ENCODE results near the gene ENDOU. TPM values are rescaled to one million over a fixed set of nuclear protein-coding genes. Genes with fewer than 3 reads are reported as not detected.

ENDOU gene
- total RNA-seq, 4 donors from 2014 or later: 0.42 to 1.9 (median 0.75) TPM

DNA sequence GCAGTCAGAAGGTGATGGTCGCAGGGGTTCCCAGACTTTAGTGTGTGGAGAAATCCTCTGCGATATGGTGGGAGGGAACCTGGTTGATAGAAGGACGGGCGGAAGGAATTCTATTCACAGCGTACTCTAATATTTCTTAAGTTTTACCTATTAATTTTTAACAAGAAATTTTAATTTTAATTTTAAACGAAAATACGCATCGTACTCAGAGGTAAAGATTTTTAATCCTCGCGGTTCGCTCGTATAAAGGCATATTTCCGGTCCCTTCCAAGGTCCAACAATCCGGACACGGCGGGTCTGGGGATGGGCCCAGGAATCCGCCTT lies 47.4 kb upstream of the ENDOU start:
- ATAC-seq: no peak
- peak overlapping the region; percentile 95 to 97 for H3K4me3 ChIP-seq
- TF ChIP-seq EP300 (IDR thresholded peaks at IDR 0.05) (no peak), POLR2A (IDR thresholded peaks at IDR 0.05) (no peak), POLR2AphosphoS5 (IDR thresholded peaks at IDR 0.05) (no peak)
- TF ChIP-seq, protein P1, sequence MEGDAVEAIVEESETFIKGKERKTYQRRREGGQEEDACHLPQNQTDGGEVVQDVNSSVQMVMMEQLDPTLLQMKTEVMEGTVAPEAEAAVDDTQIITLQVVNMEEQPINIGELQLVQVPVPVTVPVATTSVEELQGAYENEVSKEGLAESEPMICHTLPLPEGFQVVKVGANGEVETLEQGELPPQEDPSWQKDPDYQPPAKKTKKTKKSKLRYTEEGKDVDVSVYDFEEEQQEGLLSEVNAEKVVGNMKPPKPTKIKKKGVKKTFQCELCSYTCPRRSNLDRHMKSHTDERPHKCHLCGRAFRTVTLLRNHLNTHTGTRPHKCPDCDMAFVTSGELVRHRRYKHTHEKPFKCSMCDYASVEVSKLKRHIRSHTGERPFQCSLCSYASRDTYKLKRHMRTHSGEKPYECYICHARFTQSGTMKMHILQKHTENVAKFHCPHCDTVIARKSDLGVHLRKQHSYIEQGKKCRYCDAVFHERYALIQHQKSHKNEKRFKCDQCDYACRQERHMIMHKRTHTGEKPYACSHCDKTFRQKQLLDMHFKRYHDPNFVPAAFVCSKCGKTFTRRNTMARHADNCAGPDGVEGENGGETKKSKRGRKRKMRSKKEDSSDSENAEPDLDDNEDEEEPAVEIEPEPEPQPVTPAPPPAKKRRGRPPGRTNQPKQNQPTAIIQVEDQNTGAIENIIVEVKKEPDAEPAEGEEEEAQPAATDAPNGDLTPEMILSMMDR (IDR thresholded peaks at IDR 0.05): no peak
- no peaks in the 10 kb centered on the region for H3K9me3 ChIP-seq
- peaks cover 6% of the 10 kb centered on the region for H3K27me3 ChIP-seq
- no peaks in the 10 kb centered on the region for H3K36me3 ChIP-seq
- H3K27ac ChIP-seq: peak overlapping the region in 3 of 4 donors; percentile 87 to 91 (median 91)
- peaks cover 10 to 64% (median 33%) of the 10 kb centered on the region in 3 donors for H3K4me1 ChIP-seq
- WGBS, 2 donors (ENCODE audit: low coverage in 1 of 2): 12 to 13% methylated on average over 13 to 17 of the region's 17 CpGs

DNA sequence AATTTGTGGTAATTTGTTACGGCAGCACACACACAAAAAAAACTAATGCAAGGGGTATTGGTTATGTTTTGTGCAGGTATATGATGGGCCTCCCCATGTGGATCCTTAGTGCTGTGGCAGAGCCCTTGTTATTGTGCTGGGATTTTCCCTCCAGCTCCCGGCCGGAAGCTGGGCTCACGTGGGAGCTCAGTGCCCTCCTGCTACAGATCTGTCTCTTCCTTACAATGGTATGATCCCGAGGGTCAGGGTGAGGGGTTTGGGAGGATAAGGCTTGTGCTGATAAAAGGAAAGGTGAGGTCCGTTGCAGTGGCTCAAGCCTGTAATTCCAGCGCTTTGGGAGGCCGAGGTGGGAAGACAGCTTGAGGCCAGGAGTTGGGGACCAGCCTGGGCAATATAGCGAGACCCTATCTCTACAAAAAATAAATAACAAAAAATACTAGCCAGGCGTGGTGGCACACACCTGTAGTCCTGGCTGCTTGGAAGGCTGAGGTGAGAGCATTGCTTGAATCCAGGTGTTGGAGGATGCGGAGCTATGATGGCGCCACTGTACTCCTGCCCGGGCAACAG lies 46.9 kb upstream of the ENDOU start:
- WGBS, 2 donors (ENCODE audit: low coverage in 1 of 2): 75 to 76% methylated on average over 9 to 13 of the region's 13 CpGs
- no peak for TF ChIP-seq POLR2AphosphoS5 (IDR thresholded peaks at IDR 0.05)
- TF ChIP-seq, protein P1 (IDR thresholded peaks at IDR 0.05): no peak
- no peak for TF ChIP-seq EP300 (IDR thresholded peaks at IDR 0.05)
- TF ChIP-seq POLR2A (IDR thresholded peaks at IDR 0.05): no peak
- no peak for ATAC-seq
- Histone ChIP-seq H3K27ac (peak overlapping the region in 2 of 4 donors; percentile 91), H3K4me3 (peak overlapping the region in 1 of 2 donors; percentile 97), H3K4me1 (peaks cover 8 to 59% (median 28%) of the 10 kb centered on the region in 3 donors), H3K27me3 (peaks cover 10% of the 10 kb centered on the region), H3K9me3 (no peaks in the 10 kb centered on the region), H3K36me3 (no peaks in the 10 kb centered on the region)

DNA sequence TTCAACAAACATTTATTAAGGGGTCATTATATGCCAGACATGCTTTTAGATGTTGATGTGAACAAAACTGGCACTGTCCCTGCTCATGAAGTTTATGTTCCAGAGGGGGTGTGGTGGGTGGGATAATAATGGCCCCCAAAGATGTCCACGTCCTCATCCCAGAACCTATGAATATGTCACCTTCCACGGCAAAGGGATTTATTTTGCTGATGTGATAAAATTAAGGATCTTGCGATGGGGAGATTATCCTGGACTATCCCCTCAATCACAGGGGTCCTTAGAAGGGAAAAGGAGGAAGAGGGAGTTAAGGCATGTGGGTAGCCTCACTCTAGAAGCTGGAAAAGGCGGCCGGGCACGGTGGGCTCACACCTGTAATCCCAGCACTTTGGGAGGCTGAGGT lies 46.0 kb upstream of the ENDOU start:
- WGBS, 2 donors (ENCODE audit: low coverage in 1 of 2): 67 to 68% methylated on average over 3 to 6 of the region's 6 CpGs
- Histone ChIP-seq H3K4me1 (peaks cover 2 to 50% (median 19%) of the 10 kb centered on the region in 3 donors), H3K27ac (no peak overlapping the region), H3K36me3 (no peaks in the 10 kb centered on the region), H3K9me3 (no peaks in the 10 kb centered on the region), H3K27me3 (peaks cover 10% of the 10 kb centered on the region), H3K4me3 (no peak overlapping the region)
- TF ChIP-seq, protein P1 (IDR thresholded peaks at IDR 0.05): no peak
- no peak for TF ChIP-seq EP300 (IDR thresholded peaks at IDR 0.05)
- no peak for TF ChIP-seq POLR2A (IDR thresholded peaks at IDR 0.05)
- no peak for TF ChIP-seq POLR2AphosphoS5 (IDR thresholded peaks at IDR 0.05)
- no peak for ATAC-seq

DNA sequence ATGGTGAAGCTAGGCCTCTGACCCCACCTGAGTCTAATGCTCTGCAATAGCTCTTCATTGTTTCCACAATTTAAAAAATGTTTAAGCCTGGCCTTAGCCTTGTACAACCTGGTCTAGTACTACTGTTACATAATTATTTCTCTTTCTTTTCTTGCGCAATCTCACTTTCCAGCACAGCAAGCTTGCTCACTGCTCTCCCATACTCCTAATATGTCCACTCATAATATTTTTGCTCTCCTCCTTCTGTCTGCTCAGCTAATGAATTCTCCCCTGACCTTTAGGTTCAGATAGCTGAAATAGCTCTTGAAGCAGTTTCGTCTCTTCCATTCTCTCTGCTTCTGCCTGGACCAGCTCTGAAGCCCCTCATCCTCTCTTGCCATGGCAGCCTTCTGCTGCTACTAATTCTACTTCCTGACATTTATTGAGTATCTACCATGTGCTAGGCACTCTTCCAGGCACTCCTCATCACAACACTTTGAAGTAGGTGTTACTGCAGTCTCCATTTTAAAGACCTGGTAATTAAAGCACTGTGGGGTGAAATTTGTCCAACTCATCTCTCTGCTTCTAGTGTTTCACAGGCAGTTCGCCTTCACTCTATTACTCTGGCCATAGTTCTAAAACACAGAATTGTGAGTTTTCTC lies 44.9 kb upstream of the ENDOU start:
- H3K4me3 ChIP-seq: no peak overlapping the region
- peaks cover 0 to 39% (median 11%) of the 10 kb centered on the region in 3 donors for H3K4me1 ChIP-seq
- H3K27ac ChIP-seq: peak overlapping the region; percentile 26 to 52 (median 40)
- TF ChIP-seq POLR2A (IDR thresholded peaks at IDR 0.05): no peak
- TF ChIP-seq, protein P1 (IDR thresholded peaks at IDR 0.05): no peak
- TF ChIP-seq POLR2AphosphoS5 (IDR thresholded peaks at IDR 0.05): peak; percentile 75
- 71 to 83% methylated on average over 3 of the region's 3 CpGs for WGBS, 2 donors (ENCODE audit: low coverage in 1 of 2)
- H3K9me3 ChIP-seq: no peaks in the 10 kb centered on the region
- no peaks in the 10 kb centered on the region for H3K36me3 ChIP-seq
- ATAC-seq: peak; percentile 62
- peaks cover 10% of the 10 kb centered on the region for H3K27me3 ChIP-seq

All from gastroesophageal sphincter (tissue), 4 donors.